Kidney epithelial cell (primary cell): ENCODE measurements around the gene MAST2. TPM values are rescaled to one million over a fixed set of nuclear protein-coding genes. Genes with fewer than 3 reads are reported as not detected.

Source experiments
- DNase-seq: peaks from one replicate; pipeline ENCODE4 v3.0.0-alpha.2; 2010; ENCODE audit warnings: low read depth
- H3K27me3 ChIP-seq: 2 replicates; pipeline ENCODE4 v1.6.0; 2011; ENCODE audit warnings: low read length; ENCODE audit not compliant: control insufficient read depth, insufficient read depth
- H3K36me3 ChIP-seq: 2 replicates; pipeline ENCODE4 v1.5.1; 2011; ENCODE audit warnings: low read length; ENCODE audit not compliant: control insufficient read depth, insufficient read depth
- H3K4me3 ChIP-seq: 2 replicates; pipeline ENCODE4 v1.5.1; 2011; ENCODE audit warnings: low read depth, mild to moderate bottlenecking, control low read depth, low read length
- CTCF ChIP-seq: IDR thresholded peaks from 2 replicates; pipeline ENCODE4 v1.5.1; 2011; ENCODE audit warnings: mild to moderate bottlenecking, moderate library complexity, low read length, control low read depth, inconsistent platforms; ENCODE audit not compliant: insufficient read depth, poor library complexity, severe bottlenecking
- total RNA-seq: library from RNA; depleted of rRNA; stranded (reverse); fragments of >200 nt; gene quantifications from 2 replicates; pipeline ENCODE4 v1.2.3, GENCODE V29; 2015

The MAST2 gene
- total RNA-seq, 1 donor from 2014 or later = 26.6 TPM

GRCh38 chr1:46070164-46070814, 266.9 kb downstream of the MAST2 start:
- DNase-seq = no peak

DNA sequence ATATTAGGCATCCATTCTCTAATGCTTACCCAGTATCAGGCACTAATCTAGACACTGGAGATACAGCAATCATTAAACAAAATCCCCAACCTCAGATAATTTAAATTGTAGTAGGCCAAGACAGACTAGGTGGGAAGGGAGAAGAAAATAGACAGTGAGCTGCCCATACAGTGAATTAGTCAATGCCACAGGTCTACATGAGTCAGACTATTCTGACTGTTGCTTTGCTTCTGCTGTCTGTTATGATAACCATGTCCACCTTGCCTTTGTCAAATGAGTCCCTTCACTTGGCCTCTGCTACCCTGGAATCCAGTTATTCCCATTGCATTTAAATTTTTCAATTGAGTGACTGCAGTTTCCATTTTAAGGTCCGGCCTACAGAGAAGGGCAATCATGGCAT, 269.6 kb downstream of the MAST2 start:
- no peak for TF ChIP-seq CTCF
- H3K4me3 ChIP-seq = no peak overlapping the region
- no peaks in the 10 kb centered on the region for H3K36me3 ChIP-seq
- no peak for DNase-seq
- H3K27me3 ChIP-seq = no peaks in the 10 kb centered on the region

More at GRCh38 chr1:46070164-46070814, 266.9 kb downstream of the MAST2 start:
- Histone ChIP-seq H3K4me3 (no peak overlapping the region), H3K36me3 (no peaks in the 10 kb centered on the region), H3K27me3 (no peaks in the 10 kb centered on the region)
- TF ChIP-seq CTCF = no peak

GRCh38 chr1:46076343-46076742, 272.9 kb downstream of the MAST2 start:
- no peaks in the 10 kb centered on the region for H3K36me3 ChIP-seq
- no peak for TF ChIP-seq CTCF
- H3K27me3 ChIP-seq = no peaks in the 10 kb centered on the region
- H3K4me3 ChIP-seq = no peak overlapping the region
- no peak for DNase-seq

DNA sequence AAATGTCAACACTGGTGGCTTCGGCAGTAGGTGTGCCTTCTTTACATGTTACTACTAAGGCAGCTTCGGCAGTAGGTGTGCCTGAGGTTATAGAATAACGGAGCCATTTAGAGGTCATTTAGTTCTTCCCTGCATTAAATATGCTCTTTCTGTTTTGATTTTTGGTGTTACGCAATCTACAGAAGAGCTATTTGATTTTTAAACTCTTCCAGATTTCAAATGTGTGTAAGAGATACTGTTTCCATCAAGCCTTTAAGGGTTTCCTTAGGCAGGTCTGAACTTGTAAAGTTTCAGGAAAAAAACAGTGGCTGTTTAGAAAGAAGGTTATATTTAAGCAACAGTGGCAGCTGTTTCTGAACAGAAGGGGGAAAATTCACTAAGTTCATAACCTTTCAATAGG, 274.2 kb downstream of the MAST2 start:
- Histone ChIP-seq H3K27me3 (no peaks in the 10 kb centered on the region), H3K4me3 (no peak overlapping the region), H3K36me3 (no peaks in the 10 kb centered on the region)
- DNase-seq = no peak
- no peak for TF ChIP-seq CTCF

GRCh38 chr1:46080257-46080656, 276.8 kb downstream of the MAST2 start:
- no peak overlapping the region for H3K4me3 ChIP-seq
- H3K27me3 ChIP-seq = no peaks in the 10 kb centered on the region
- no peak for DNase-seq
- no peak for TF ChIP-seq CTCF
- H3K36me3 ChIP-seq = no peaks in the 10 kb centered on the region

DNA sequence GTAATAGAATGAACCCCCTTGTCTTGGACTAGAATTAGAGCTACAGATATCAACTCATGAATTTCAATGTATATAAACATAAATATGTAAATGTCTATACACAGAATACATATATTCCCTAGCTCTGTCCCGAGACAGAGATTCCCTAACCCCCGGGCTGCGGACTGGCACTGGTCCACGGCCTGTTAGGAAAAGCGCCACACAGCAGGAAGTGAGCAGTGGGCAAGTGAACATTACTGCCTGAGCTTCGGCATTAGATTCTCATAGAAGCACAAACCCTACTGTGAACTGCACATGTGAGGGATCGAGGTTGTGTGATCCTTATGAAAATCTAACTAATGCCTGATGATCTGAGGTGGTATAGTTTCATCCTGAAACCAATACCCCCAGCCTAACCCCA, 277.8 kb downstream of the MAST2 start:
- H3K36me3 ChIP-seq = no peaks in the 10 kb centered on the region
- no peak for TF ChIP-seq CTCF
- no peak overlapping the region for H3K4me3 ChIP-seq
- no peak for DNase-seq
- H3K27me3 ChIP-seq = no peaks in the 10 kb centered on the region
